Loucy (cell line): ENCODE results near the gene USP11.

ENCODE experiments used
- H2AFZ ChIP-seq: fragments of 200-600 bp; sonication (generic); 2 replicates; pipeline ENCODE4 v1.6.0; 2016; ENCODE audit warnings: antibody characterized with exemption, mild to moderate bottlenecking, low read length, moderate library complexity
- H3F3A ChIP-seq: fragments of 200-600 bp; 2 replicates; pipeline ENCODE4 v1.6.0; 2016; ENCODE audit warnings: antibody characterized with exemption, low read depth, mild to moderate bottlenecking
- H3K27me3 ChIP-seq: fragments of 200-600 bp; sonication (generic); 2 replicates; pipeline ENCODE4 v1.6.1; 2014; ENCODE audit warnings: low read length, mild to moderate bottlenecking; ENCODE audit not compliant: insufficient read depth, poor library complexity, severe bottlenecking
- H3K36me3 ChIP-seq: fragments of 200-600 bp; sonication (generic); 2 replicates; pipeline ENCODE4 v1.6.1; 2016; ENCODE audit warnings: low read length; ENCODE audit not compliant: insufficient read depth
- H3K4me1 ChIP-seq: fragments of 200-600 bp; sonication (generic); 2 replicates; pipeline ENCODE4 v1.5.1; 2014; ENCODE audit warnings: low read length, mild to moderate bottlenecking; ENCODE audit not compliant: insufficient read depth, poor library complexity, severe bottlenecking
- H3K4me2 ChIP-seq: fragments of 200-600 bp; sonication (generic); 2 replicates; pipeline ENCODE4 v1.6.0; 2014; ENCODE audit warnings: antibody characterized with exemption, low read length, low read depth, mild to moderate bottlenecking; ENCODE audit not compliant: poor library complexity, severe bottlenecking
- H3K4me3 ChIP-seq: fragments of 200-600 bp; sonication (generic); 2 replicates; pipeline ENCODE4 v1.5.1; 2014; ENCODE audit warnings: low read length, mild to moderate bottlenecking, mixed read lengths; ENCODE audit not compliant: poor library complexity, severe bottlenecking
- H3K79me2 ChIP-seq: fragments of 200-600 bp; sonication (generic); 2 replicates; pipeline ENCODE4 v1.6.1; 2014; ENCODE audit warnings: low read length; ENCODE audit not compliant: insufficient read depth
- H3K9ac ChIP-seq: fragments of 200-600 bp; sonication (generic); 2 replicates; pipeline ENCODE4 v1.6.0; 2014; ENCODE audit warnings: mild to moderate bottlenecking, low read depth, low read length, moderate library complexity; ENCODE audit not compliant: poor library complexity, severe bottlenecking
- H3K9me2 ChIP-seq: fragments of 200-600 bp; sonication (generic); replicated peaks from 2 replicates; pipeline ENCODE4 v1.6.1; 2016; ENCODE audit warnings: low read depth, low read length, mixed read lengths
- H3K9me3 ChIP-seq: fragments of 200-600 bp; sonication (generic); 2 replicates; pipeline ENCODE4 v1.6.1; 2014; ENCODE audit warnings: mild to moderate bottlenecking, antibody characterized with exemption, low read length, low read depth; ENCODE audit not compliant: insufficient read depth
- H4K20me1 ChIP-seq: fragments of 200-600 bp; sonication (generic); 2 replicates; pipeline ENCODE4 v1.6.0; 2014; ENCODE audit warnings: antibody characterized with exemption, low read length, mild to moderate bottlenecking; ENCODE audit not compliant: insufficient read depth, poor library complexity, severe bottlenecking
- CTCF ChIP-seq: fragments of 200-600 bp; sonication (generic); conservative IDR thresholded peaks from 2 replicates; pipeline ENCODE4 v1.5.1; 2014; ENCODE audit warnings: mild to moderate bottlenecking, antibody characterized with exemption, low read length
- EZH2phosphoT487 ChIP-seq: fragments of 200-600 bp; IDR thresholded peaks from 2 replicates; pipeline ENCODE4 v1.6.1; 2018; ENCODE audit warnings: antibody characterized with exemption, mild to moderate bottlenecking, moderate library complexity, borderline replicate concordance

The USP11 gene

GRCh38 chrX:47202316-47202715 lies 30.5 kb upstream of the USP11 start:
- peaks cover 21% of the 10 kb centered on the region; the same call in 1 of the 2 replicates for H3K79me2 ChIP-seq
- H3K4me1 ChIP-seq, result peaks cover 9% of the 10 kb centered on the region
- H4K20me1 ChIP-seq, result peaks cover 13% of the 10 kb centered on the region
- H3K9me3 ChIP-seq, result no peaks in the 10 kb centered on the region
- no peak overlapping the region for H3K4me2 ChIP-seq
- H2AFZ ChIP-seq, result no peak overlapping the region
- TF ChIP-seq CTCF (no peak), EZH2phosphoT487 (no peak)
- H3K4me3 ChIP-seq, result no peak overlapping the region
- H3K9ac ChIP-seq, result no peak overlapping the region
- no peaks in the 10 kb centered on the region for H3F3A ChIP-seq
- no peaks in the 10 kb centered on the region for H3K9me2 ChIP-seq
- no peaks in the 10 kb centered on the region for H3K27me3 ChIP-seq
- H3K36me3 ChIP-seq, result peaks cover 80% of the 10 kb centered on the region; the same call in 1 of the 2 replicates

GRCh38 chrX:47202877-47203276 lies 29.9 kb upstream of the USP11 start:
- peaks cover 3% of the 10 kb centered on the region for H3K4me1 ChIP-seq
- no peak overlapping the region for H3K4me2 ChIP-seq
- H3K9ac ChIP-seq, result no peak overlapping the region
- no peaks in the 10 kb centered on the region for H3K9me2 ChIP-seq
- H3F3A ChIP-seq, result no peaks in the 10 kb centered on the region
- peaks cover 86% of the 10 kb centered on the region; the same call in 1 of the 2 replicates for H3K36me3 ChIP-seq
- H2AFZ ChIP-seq, result no peak overlapping the region
- TF ChIP-seq EZH2phosphoT487, result no peak
- no peak for TF ChIP-seq CTCF
- H4K20me1 ChIP-seq, result peaks cover 7% of the 10 kb centered on the region
- peaks cover 15% of the 10 kb centered on the region; the same call in 1 of the 2 replicates for H3K79me2 ChIP-seq
- H3K4me3 ChIP-seq, result no peak overlapping the region
- no peaks in the 10 kb centered on the region for H3K27me3 ChIP-seq
- no peaks in the 10 kb centered on the region for H3K9me3 ChIP-seq

DNA sequence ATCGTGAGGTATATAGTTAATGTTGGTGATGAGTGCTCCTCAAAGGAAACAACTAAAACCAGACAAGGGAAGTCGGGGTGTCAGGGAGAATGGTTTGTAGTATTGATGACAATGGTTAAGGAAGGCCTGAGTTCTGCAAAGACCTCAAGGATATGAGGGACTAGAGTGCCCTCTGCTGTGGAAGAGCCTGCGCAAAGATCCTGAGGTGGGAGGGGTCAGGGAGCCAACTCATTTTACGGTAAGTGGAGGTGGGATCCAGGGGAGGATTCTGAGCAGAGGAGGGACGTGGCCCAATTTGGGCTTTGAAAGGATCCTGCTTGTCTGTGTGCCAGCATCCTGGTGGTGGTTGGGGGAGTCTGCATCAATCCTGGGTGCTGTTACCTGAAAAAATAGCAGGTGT lies 27.8 kb upstream of the USP11 start:
- Histone ChIP-seq H3K9me3 (no peaks in the 10 kb centered on the region), H4K20me1 (no peaks in the 10 kb centered on the region), H3K9ac (no peak overlapping the region), H3K4me3 (no peak overlapping the region), H2AFZ (no peak overlapping the region), H3F3A (no peaks in the 10 kb centered on the region), H3K27me3 (no peaks in the 10 kb centered on the region), H3K4me2 (no peak overlapping the region), H3K4me1 (no peaks in the 10 kb centered on the region), H3K79me2 (no peaks in the 10 kb centered on the region), H3K9me2 (no peaks in the 10 kb centered on the region), H3K36me3 (peaks cover 83% of the 10 kb centered on the region; the same call in 1 of the 2 replicates)
- TF ChIP-seq CTCF (0 out of 2 replicates have a peak, but pooled peaks have one; percentile 9), EZH2phosphoT487 (no peak)
